HG03097 (cell line): ENCODE measurements around the gene ONECUT3.

Experiments
- ATAC-seq: cut with Tn5 transposase; IDR thresholded peaks from one replicate; pipeline ENCODE4 v1.9.1; 2021; ENCODE audit not compliant: unreplicated experiment, low FRiP score

The ONECUT3 gene

DNA sequence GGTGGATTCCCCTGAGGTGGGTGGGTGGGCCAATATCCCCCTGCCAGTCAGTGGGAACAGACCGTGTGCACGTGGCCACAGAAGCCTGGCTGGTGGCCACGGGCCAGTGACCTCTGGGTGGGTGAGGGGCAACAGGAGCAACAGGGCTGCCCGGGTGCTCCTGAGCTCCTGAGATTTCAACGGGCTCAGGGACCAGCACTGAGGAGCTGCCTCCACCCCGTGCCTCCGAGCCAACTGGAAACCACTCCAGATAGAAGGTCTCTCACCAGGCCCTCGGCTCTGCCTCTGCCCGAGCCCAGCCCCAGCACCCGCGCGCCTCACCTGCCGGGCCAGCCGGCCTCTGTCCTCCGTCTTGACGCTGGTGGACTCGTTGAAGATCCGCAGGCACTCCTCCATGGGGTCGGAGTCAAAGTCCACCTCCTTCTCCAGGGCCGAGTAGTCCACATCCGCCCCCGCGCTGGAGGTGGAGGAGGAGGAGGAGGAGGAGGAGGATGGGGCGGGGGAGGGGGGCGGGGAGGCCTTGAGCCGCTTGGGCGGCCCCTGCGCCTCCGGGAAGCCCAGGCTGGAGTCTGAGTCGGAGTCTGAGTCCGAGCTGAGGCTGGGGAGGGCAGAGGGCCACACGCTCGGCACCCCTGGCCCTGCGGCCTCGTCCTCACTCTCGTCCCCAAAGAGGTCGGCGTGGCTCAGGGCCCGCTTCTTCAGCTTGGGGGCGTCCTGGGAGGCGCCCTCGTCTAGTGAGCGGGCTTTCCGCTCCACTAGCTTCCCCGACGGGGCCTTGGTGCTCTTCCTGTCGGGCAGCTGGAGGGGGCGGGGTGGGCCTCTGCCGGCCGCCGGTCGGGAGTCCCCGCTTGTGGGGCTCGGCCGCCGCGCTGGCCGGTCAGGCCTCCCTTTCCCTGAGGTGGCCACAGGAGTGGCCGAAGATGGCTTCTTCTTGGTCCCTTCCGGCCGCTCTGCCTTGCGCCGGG, 73.5 kb downstream of the ONECUT3 start:
- no peak for ATAC-seq

DNA sequence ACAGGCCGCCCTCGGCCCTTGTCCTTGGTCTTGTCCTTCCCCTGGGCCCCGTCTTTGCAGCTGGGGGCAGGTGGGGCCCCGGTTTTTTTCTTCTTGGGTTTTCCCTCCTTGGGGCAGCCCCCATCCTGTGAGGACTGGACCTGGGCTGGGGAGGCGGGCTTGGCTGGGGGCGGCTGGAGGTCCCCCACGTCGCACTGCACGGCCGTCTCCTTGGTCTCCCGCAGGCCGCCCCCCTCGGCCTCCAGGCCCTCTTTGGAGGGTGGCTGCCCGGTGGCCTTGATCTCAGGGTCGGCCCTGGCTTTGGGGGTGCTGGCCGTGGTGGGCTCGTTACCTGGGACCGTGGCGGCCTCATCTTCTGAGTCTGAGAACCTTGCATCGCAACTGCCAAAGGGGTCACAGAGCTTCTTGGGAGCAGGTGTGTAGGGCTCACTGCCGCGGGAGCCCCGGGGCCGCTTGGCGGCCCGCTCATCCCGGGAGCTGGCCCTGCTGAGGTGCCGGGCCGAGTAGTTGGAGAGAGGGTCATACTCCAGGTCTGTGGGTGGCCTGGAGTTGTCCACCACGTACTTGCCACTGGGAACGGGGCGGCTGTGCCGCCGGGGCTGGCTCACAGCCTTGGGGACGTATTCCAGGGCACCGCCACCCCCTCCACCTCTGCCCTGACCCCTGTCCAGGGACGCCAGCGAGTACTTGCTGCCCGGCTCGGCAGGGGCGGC, 74.4 kb downstream of the ONECUT3 start:
- ATAC-seq = no peak

DNA sequence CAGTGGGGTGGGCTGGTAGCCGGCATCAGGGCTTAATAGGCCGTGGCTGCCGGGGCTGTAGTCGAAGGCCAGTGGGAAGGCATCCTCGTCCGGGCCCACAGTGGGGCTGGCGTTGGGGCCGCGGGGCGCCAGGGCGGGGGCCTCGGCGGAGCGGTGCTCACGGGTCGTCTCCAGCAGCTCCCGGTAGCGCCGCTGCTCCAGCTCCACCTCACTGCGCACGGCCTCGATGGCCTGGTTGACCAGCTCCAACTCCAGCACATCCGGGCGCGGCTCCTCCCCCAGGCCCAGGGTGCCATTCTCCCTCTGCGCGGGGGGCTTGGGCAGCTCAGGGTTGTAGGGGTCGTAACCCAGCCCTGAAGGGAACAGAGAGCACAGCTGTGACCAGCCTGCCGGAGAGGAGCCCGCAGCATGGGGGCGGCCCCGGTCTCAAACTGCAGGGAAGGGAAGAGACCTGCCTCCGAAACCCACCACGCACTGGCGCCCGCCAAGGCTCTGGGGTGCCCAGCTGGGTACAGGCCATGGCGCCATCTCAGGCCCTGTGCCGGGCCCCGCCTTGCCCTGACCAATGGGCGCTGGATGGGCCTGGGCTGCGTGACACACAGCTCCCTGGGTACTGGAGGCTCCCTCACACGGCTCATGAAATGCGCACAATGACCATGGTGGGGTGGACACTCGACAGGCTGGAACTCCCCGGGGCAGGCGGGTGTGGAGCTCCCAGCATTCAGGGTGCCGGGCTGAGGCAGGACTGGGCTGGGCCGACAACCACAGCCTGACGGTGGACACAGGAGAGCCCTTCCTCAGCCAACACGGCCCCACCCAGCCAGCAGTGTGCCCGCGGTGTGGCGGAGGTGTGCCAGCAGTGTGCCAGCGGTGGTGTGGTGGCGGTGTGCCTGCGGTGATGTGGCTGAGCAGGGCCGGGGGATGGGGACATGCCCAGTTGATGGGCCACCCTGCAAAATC, 75.3 kb downstream of the ONECUT3 start:
- ATAC-seq = no peak

DNA sequence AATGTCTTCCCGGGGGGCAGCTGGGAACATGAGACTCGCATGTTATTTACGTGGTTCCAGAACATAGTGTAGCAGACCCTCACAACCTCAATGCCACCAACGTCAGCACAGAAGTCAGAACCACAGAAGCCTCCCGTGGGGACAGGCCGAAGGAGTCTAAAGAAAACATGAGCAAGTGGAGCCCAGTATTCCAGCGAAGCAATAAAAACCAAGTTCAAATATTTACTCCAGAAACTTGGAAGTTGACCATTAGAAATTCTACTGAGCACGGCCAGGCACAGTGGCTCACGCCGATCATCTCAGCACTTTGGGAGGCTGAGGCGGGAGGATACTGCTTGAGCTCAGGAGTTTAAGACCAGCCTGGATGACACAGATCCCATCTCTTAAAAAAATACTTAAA, 76.7 kb downstream of the ONECUT3 start:
- no peak for ATAC-seq

DNA sequence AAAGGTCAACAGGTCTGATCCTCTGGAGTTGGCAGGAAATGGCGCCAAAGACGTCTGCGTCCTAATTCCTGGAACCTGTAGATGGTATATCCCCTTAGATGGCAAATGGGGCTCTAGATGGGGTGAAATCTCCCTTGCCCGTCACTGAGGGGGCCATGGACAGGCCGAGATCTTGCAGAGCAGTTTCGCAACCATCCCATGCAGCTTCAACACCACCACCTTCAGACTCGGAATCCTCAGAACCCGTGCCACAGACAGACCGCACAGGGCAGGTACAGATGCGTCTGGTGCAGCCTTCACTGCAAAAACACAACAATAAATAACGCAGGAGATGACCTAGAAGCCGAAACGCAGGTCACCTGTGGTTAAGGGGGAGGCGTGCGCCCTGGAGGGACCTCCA, 77.3 kb downstream of the ONECUT3 start:
- no peak for ATAC-seq
